Stimulated activated CD8-positive, alpha-beta memory T cell treated with anti-CD3 and anti-CD28 coated beads, Interleukin-15, amount 100 ng/mL, for 48 hours (primary cell): ENCODE results near the gene CDV3.

Source experiments
- DNase-seq, 2 donors: peaks; one replicate each; pipeline ENCODE4 v3.0.0-alpha.2; 2020; ENCODE audit warnings: low read depth in 2 of 2

Gene CDV3

GRCh38 chr3:133568294-133569014 is 5.0 kb upstream of the CDV3 start:
- DNase-seq: no peak

- DNase-seq: no peak
Observed at GRCh38 chr3:133570139-133570936, 3.1 kb upstream of the CDV3 start.

DNA sequence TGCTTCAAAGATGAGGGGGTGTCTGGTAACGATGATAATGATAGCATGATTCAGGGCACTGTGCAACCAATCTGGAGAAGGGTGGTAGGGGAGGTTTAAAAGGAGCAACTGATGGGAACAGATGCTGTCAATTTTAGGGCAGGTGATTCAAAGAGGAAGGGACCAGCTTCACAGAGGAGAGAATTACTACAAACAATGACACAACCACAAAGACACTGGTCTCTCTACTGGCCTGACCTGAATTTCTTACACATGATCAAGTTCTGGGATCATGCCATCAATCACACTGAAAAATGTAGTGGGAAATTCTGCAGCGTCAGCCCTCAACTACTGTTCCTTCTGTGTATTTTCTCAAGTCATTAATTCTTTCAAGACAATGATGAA is 2.6 kb upstream of the CDV3 start:
- no peak for DNase-seq

GRCh38 chr3:133572158-133573053 is 1.1 kb upstream of the CDV3 start:
- DNase-seq: no peak

DNA sequence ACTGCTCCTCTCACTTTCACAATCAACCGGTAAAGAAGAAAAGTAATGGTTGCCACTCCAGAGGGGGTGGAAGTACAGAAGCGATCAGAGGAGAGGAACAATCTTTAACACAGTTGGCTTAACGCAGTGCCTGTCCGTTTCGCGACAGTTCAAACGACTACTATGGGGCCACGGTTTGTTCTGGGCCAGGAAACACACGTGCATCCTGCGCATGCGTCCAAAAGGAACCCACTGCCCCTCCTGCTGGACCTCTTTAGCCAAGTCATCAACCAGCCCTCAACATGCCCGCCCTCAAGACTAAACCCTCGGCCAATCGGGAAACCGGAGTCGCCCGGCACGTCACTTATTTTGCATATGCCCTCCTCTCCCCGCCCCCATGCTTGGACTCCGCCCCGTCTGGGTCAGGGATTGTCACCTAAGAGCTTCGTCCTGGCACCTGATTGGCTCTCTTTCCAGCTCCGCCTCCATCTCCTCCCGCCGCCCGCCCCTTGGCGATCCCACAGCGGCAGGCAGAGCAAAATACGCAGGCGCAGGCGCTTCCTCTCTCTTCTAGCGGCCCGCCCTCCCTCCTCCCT is 345 bp upstream of the CDV3 start:
- DNase-seq: peak; percentile 99 to 100

- DNase-seq: peak; percentile 73 to 78
Observed at GRCh38 chr3:133574260-133574881, 885 bp downstream of the CDV3 start.

DNA sequence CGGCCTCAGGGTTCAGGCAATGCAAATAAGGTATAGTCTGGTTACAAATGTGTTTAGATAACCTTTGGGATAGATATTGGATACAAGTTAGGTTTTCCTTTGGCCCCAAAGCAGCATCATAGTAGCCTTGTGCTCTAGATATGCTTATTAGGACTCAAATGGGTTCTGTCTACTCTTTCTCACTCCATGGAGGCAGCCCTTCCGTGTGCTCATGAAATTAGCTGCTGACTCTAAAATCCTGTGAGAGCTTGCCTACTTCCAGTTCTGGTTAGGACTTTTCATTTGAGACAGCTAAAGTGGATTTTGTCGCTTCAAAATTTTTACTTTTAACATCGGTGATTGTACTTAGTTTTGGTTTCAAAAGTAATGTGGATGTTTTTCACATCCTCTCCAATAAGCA is 1.6 kb downstream of the CDV3 start:
- DNase-seq: no peak

DNA sequence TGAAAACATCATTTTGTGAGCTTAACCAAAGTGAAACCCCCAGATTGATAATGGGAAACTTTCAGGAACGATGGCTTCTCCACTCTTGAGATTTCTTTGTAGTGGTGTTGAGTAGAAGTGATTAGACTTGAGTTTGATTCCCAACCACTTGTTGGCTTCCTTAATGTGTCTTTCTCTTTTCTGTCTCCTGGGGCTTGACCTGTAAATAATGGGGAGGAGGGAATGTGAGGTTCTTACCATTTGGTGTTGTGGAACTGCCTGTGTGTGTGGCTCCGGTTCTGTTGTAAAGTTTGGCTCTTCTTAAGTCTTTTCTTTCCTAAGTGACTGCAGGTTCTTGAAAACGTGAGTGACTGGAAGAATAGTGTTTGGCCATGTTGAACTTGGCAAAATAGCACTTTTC is 2.7 kb downstream of the CDV3 start:
- no peak for DNase-seq

GRCh38 chr3:133578548-133579191 is 5.2 kb downstream of the CDV3 start:
- DNase-seq: no peak

- no peak for DNase-seq
Observed at GRCh38 chr3:133583396-133583795, 9.9 kb downstream of the CDV3 start.

GRCh38 chr3:133588035-133588434 is 14.5 kb downstream of the CDV3 start:
- no peak for DNase-seq

DNA sequence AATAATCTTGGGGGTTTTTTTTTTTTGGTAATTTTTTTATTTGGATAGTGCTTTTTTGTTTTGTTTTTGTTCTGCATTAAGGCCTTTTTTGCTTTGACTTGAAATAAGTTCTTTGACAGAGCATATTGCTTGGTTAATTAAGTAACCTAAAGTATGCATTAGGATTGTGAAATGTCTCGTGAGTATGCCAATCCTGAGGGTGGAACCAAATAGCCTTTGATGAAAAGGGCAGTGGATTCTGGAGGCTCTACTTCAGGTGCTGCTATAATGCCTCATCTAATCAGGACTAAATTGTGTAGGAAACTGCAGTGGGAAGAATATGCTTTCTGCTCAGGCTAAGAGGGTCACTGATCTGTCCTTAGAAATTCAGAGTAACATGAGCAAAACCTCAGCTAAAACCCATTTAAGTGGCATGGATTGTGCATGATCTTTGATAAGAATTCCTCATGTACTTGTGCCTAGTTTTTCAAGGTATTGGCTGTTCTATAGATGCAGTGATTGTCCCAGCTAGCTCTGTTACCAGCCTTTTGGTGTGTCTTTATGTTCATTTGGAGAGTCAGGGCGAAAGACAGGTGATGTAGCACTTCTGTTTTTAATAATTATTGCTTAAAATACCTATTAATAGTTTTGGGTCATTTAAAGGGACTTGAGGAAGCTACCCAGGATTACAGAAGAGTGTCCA is 15.4 kb downstream of the CDV3 start:
- DNase-seq: no peak

DNA sequence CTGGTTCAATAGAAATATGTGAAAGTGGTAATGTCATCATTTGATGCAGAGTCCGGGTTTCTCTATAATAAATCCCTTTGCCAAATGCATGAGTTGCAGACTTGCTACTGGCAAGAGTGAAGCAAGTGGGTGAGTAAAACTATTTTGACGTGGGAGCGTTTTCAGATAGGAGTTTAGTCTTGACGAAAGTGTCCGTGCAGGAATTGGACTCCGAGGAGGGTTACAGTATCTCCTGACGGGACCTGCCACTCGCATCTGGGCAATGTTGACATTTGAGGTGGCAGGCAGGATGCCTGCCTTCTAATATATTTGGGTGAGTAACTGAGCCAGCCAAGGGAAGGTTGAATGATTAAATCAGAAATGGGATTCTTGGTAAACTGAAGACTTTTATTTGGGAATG is 16.0 kb downstream of the CDV3 start:
- DNase-seq: no peak

DNA sequence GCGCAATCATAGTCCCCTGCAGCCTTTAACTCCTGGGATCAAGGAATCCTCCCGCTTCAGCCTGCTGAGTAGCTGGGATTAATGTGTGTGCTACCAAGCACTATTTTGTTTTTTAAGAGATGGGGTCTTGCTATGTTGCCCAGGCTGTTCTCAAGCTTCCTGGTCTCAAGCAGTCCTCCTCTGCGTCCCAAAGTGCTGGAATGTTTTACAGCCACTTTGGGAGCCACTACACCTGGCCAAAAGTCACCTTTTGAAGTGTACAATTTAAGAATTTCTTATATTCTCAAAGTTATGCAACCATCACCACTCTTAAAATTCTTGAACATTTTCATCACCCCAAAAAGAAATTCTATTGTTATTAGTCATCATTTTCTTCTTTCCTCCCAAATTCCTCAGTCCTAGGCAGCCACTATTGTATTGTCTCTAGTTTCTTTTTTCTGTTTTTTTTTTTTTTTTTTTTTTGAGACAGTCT is 17.8 kb downstream of the CDV3 start:
- no peak for DNase-seq

DNA sequence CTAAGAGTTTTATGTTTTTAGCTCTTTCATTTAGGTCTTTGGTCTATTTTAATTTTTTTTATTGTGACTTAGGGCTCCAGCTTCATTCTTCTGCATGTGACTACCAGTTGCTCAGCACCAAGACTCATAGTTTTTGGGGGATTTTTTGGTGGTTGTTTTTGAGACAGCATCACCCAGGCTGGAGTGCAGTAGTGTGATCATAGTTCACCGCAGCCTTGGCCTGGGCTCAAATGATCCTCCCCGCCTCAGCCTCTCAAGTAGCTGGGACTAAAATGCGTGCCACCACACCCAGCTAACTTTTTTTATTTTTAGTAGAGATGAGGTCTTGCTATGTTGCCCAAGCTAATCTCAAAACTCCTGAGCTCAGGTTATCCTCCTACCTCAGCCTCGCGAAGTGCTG is 19.4 kb downstream of the CDV3 start:
- peak in 1 of 2 donors; percentile 21 for DNase-seq

DNA sequence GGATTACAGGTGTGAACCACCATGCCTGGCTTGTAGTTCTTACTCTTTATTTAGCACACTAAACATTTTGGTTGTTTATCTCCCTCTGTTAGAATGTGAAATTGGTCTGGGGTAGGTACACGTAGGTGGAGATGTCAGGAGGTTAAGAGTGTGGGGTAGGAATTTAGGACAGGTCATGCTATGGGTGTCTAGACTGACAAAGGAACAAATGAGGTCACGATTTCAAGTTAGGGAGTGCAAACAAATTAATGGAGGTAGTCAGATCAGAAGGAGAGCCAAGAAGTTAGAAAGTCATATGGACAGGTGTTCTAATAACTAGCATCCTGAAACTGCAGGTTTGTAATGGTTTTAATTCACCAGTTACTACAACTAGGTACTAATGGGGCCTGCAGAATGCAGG is 19.8 kb downstream of the CDV3 start:
- DNase-seq: no peak

DNA sequence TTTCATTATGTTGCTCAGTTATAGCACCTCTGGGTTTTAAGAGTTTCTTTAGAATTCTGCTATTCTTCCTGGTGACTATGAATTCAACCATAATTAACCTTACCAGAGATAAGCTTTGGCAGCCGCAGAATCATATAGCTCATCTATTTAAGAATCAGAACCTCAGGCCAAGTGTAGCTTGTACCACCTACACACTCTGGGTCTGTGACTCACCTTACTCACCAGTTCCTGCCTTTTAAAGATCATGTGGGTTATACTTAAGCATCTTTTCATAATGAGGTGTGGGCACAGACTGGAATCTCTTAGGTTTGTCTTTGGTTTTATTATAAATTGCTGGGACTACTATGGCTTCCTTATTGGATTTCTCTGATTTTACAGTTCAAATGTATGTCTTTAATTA is 21.9 kb downstream of the CDV3 start:
- DNase-seq: peak in 1 of 2 donors; percentile 35

DNA sequence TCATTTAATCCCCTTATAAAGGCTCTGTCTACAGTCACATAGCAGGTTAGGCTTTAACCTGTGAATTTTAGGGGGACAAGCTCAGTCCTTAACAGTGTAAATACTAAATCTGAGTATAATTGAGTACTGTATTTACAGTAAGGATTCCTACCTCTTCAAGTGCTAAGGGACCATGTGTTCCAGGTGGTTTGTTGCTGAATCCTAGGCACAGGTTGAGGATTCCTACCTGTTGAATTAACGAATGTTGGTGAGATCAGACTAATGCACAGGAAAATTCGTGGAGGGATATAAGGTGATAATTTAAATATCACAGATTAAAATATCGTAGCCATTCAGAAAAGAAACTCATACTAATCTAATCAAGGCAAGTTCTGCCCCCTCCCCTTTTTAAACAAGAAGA is 24.9 kb downstream of the CDV3 start:
- no peak for DNase-seq

DNA sequence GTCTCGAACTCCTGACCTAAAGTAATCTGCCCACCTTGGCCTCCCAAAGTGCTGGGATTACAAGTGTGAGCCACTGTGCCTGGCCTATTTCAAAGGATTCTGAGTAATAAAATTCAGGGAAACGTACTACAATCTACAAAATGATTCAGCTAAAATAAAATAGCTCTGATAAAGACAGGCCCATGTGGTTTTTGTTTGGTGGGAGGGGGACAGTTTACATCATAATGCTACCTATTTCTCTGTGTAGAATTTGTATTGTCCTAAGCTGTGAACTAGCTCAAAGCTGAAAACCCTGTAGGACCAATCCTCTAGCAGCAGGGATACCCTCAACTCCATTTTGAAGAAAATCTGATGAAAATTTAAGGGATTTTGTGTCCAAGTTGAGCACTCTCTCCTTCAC is 25.8 kb downstream of the CDV3 start:
- DNase-seq: no peak

GRCh38 chr3:133600572-133601081 is 27.1 kb downstream of the CDV3 start:
- no peak for DNase-seq
